GM19351 (cell line): ENCODE results near the gene LCN6.

Experiments
- ATAC-seq: cut with Tn5 transposase; IDR thresholded peaks from one replicate; pipeline ENCODE4 v1.9.1; 2021; ENCODE audit warnings: mild to moderate bottlenecking, moderate library complexity; ENCODE audit not compliant: unreplicated experiment

Gene LCN6

DNA sequence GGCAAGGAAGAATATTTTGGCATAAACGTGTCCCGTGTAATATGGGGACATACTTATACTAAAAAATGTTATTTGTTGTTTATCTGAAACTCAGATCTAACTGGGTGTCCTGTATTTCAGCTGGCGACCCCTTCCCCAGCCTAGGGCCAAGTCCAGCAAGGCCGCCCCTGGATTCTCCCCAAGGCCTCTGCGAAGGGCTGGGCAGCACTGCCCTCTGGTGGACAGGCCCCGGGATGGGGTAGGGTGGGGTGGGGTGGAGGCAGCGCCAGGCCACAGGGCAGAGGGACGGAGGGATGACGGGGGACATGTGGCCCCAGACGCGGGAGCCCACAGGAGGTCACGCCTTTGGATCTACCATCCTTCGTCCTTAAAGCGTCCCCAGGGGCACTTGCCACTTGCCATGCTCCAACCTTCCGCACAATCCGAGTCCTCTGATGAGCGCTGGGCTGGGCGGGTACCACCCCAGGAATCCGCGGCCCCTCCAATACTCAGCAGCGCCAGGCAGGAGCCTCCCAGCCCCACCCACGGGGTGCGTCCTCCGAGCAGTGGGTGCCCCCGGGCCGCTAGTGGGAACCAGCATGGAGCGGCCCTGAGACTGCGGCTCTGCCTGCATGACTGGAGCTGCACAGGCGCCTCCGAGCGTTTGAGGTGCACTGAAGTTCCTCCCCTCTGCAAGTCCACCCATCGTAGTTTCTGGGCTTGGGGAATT is 54.0 kb downstream of the LCN6 start:
- no peak for ATAC-seq
